Measurements from ENCODE around the gene COA3. TPM values are rescaled to one million over a fixed set of nuclear protein-coding genes. Genes with fewer than 3 reads are reported as not detected.

The COA3 gene
- total and polyA plus RNA-seq, 2 experiments from 2014 or later: 81.2 to 138 TPM

- TF ChIP-seq EZH2 (IDR thresholded peaks at IDR 0.05; ENCODE audit: low read depth, unreplicated experiment) (no peak), CREB1 (CRISPR knock-in tag; IDR thresholded peaks at IDR 0.05; ENCODE audit: low read depth) (no peak)
These were observed 49.6 kb upstream of the COA3 start (continued) for GRCh38 chr17:42848093-42848492.

DNA sequence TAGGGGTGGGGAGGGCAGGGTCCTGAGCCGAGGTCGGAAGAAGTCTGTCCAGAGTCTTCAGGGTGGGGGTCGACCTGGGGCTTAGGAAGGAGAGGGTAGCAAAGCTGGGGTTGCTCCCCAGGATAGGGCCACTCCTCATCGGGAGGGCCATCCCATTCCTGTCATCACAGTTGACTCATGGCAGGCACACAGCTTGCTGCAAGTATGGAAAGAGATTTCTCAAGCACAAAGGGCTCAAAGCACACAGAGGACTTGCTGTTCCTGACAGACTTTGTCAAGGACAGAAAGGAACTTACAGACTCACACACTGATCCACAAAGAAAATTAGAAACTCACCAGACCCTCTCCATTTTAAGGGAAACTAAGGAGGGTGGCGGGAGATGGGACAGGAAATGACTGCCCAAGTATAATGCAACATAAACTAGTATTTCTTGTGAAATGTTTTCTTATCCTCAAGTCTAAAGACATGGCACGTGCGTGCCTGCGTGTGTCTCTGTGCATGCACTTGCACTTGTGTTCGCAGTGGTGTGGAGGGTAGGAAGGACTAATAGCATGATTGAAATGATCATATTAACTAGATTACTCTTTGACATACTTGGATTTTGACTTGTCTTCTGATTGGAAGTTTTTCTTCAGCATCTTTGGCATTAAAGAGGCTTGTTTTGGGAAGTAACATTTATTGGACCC lies 48.2 kb upstream of the COA3 start:
- Mint-ChIP-seq H3K27ac (no peak overlapping the region), H3K9me3 (no peaks in the 10 kb centered on the region; the same call in 2 of the 3 replicates), H3K27me3 (ENCODE audit: insufficient read depth, low read depth, poor library complexity) (peaks cover 4% of the 10 kb centered on the region), H3K36me3 (ENCODE audit: low read depth) (peaks cover 46% of the 10 kb centered on the region), H3K4me1 (peaks cover 5% of the 10 kb centered on the region; the same call in 2 of the 3 replicates), H3K4me3 (no peak overlapping the region)
- DNase-seq (ENCODE audit: low spot score): no peak
- Histone ChIP-seq H3K27me3 (ENCODE audit: insufficient read depth) (no peaks in the 10 kb centered on the region), H3K9me2 (ENCODE audit: insufficient read depth) (no peaks in the 10 kb centered on the region), H3K4me2 (no peak overlapping the region), H3K36me3 (ENCODE audit: insufficient read depth) (peaks cover 21% of the 10 kb centered on the region), H3K79me2 (replicated peaks; ENCODE audit: insufficient read depth) (no peaks in the 10 kb centered on the region), H2AFZ (no peak overlapping the region), H4K20me1 (replicated peaks; ENCODE audit: insufficient read depth) (peaks cover 7% of the 10 kb centered on the region; the same call in 1 of the 2 replicates), H3K27ac (ENCODE audit: low read depth) (no peak overlapping the region; the same call in 1 of the 2 replicates), H3K4me1 (ENCODE audit: insufficient read depth) (no peaks in the 10 kb centered on the region), H3F3A (replicated peaks; ENCODE audit: low read depth) (0 out of 2 replicates have a peak, but pooled peaks cover 16% of the 10 kb centered on the region), H3K4me3 (no peak overlapping the region)
- TF ChIP-seq ETS1 (IDR thresholded peaks at IDR 0.05) (no peak), EZH2 (IDR thresholded peaks at IDR 0.05; ENCODE audit: low read depth, unreplicated experiment) (no peak), ZNF331 (CRISPR knock-in tag; IDR thresholded peaks at IDR 0.05; ENCODE audit: low read depth) (no peak), ZNF462 (CRISPR knock-in tag; IDR thresholded peaks at IDR 0.05) (no peak), ZNF114 (CRISPR knock-in tag; IDR thresholded peaks at IDR 0.05) (no peak), POLR2AphosphoS5 (IDR thresholded peaks at IDR 0.05; ENCODE audit: low read depth) (no peak; the same call in 1 of the 2 replicates), NANOG (IDR thresholded peaks at IDR 0.05; ENCODE audit: borderline replicate concordance) (no peak), REST (IDR thresholded peaks at IDR 0.05; ENCODE audit: unreplicated experiment) (no peak), CTCF (conservative IDR thresholded peaks at IDR 0.05; ENCODE audit: low read depth in 2 of 2) (no peak), JUNB (IDR thresholded peaks at IDR 0.05; ENCODE audit: unreplicated experiment) (no peak)
- no peak; the same call in 2 of the 3 replicates for ATAC-seq

All from GM23338 (cell line).